ENCODE data around the gene IMPACT.

Gene IMPACT, protein sequence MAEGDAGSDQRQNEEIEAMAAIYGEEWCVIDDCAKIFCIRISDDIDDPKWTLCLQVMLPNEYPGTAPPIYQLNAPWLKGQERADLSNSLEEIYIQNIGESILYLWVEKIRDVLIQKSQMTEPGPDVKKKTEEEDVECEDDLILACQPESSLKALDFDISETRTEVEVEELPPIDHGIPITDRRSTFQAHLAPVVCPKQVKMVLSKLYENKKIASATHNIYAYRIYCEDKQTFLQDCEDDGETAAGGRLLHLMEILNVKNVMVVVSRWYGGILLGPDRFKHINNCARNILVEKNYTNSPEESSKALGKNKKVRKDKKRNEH

GRCh38 chr18:24426398-24427294, at the start of gene IMPACT:
TSS of gene IMPACT (plus strand) at chr18:24426670. CDS start at chr18:24426757, 87 bp downstream.
- H3K4me3 Mint-ChIP-seq: peak within 1 kb of the TSS; percentile 83
- H3K36me3 Mint-ChIP-seq (ENCODE audit: low read depth): peaks cover 37% of the 10 kb centered on the region
- DNase-seq: peak; percentile 91
- peaks cover 29% of the 10 kb centered on the region for H3K27me3 Mint-ChIP-seq
- H3K4me1 Mint-ChIP-seq (ENCODE audit: low read depth): peaks cover 27% of the 10 kb centered on the region
- peak within 1 kb of the TSS; percentile 93 for H3K27ac Mint-ChIP-seq
- H3K9me3 Mint-ChIP-seq: peaks cover 15% of the 10 kb centered on the region

DNA sequence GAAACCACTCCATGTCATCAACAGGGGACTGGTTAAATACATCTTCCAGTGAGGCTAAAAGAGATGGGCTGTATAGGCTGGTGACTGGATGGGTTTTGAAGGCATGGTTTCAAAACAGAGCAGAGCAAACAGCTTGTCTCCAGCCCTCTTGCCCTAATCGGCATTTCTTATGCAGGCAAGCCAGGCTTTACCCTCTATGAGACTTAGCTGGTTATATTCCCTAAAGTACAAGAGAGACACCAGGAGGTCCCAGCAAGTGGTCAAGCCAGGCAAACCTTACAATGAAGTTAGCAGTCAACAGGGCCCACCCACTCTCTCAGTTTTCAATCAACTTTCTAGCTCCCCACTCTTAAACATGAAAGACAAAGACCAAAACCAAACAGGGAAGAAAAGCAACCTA, 47.9 kb upstream of the IMPACT start:
- Mint-ChIP-seq H3K4me1 (ENCODE audit: low read depth) (peaks cover 12% of the 10 kb centered on the region), H3K27ac (no peak overlapping the region), H3K27me3 (no peaks in the 10 kb centered on the region), H3K36me3 (ENCODE audit: low read depth) (peaks cover 6% of the 10 kb centered on the region), H3K9me3 (no peaks in the 10 kb centered on the region), H3K4me3 (no peak overlapping the region)
- no peak for DNase-seq

- peaks cover 12% of the 10 kb centered on the region for H3K4me1 Mint-ChIP-seq (ENCODE audit: low read depth)
- peaks cover 5% of the 10 kb centered on the region for H3K36me3 Mint-ChIP-seq (ENCODE audit: low read depth)
- no peak for DNase-seq
- H3K27ac Mint-ChIP-seq: no peak overlapping the region
- H3K4me3 Mint-ChIP-seq: no peak overlapping the region
- H3K27me3 Mint-ChIP-seq: no peaks in the 10 kb centered on the region
- H3K9me3 Mint-ChIP-seq: no peaks in the 10 kb centered on the region
Measured at GRCh38 chr18:24380163-24380747, 46.2 kb upstream of the IMPACT start.

DNA sequence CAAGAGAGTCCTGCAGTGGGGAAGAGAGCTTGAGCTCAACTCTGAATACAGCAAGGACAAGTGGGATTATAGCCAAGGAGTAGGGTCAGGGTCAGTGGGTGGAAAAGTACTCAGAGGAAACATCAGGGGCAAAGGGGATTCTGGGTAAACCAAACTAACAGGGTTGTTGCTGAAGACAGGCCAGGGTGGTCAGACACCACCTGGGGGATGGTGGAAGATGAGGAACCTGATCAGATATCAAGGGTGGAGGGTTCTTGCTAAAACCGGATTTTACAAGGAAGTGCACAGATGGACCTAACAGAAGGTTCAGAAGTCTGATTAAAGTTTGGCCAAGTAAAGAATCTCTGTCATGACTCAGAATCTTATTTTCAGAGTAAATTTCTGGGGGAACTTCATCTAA, 45.3 kb upstream of the IMPACT start:
- Mint-ChIP-seq H3K4me1 (ENCODE audit: low read depth) (peaks cover 12% of the 10 kb centered on the region), H3K4me3 (no peak overlapping the region), H3K36me3 (ENCODE audit: low read depth) (no peaks in the 10 kb centered on the region), H3K9me3 (no peaks in the 10 kb centered on the region), H3K27me3 (no peaks in the 10 kb centered on the region), H3K27ac (peak overlapping the region; percentile 3)
- no peak for DNase-seq

- no peaks in the 10 kb centered on the region for H3K27me3 Mint-ChIP-seq
- H3K4me3 Mint-ChIP-seq: no peak overlapping the region
- H3K27ac Mint-ChIP-seq: no peak overlapping the region
- no peaks in the 10 kb centered on the region for H3K36me3 Mint-ChIP-seq (ENCODE audit: low read depth)
- no peaks in the 10 kb centered on the region for H3K4me1 Mint-ChIP-seq (ENCODE audit: low read depth)
- no peaks in the 10 kb centered on the region for H3K9me3 Mint-ChIP-seq
- no peak for DNase-seq
Measured at GRCh38 chr18:24386681-24387080, 39.8 kb upstream of the IMPACT start.

- Mint-ChIP-seq H3K9me3 (no peaks in the 10 kb centered on the region), H3K27me3 (no peaks in the 10 kb centered on the region)
Measured at GRCh38 chr18:24388957-24389356, 37.5 kb upstream of the IMPACT start.

DNA sequence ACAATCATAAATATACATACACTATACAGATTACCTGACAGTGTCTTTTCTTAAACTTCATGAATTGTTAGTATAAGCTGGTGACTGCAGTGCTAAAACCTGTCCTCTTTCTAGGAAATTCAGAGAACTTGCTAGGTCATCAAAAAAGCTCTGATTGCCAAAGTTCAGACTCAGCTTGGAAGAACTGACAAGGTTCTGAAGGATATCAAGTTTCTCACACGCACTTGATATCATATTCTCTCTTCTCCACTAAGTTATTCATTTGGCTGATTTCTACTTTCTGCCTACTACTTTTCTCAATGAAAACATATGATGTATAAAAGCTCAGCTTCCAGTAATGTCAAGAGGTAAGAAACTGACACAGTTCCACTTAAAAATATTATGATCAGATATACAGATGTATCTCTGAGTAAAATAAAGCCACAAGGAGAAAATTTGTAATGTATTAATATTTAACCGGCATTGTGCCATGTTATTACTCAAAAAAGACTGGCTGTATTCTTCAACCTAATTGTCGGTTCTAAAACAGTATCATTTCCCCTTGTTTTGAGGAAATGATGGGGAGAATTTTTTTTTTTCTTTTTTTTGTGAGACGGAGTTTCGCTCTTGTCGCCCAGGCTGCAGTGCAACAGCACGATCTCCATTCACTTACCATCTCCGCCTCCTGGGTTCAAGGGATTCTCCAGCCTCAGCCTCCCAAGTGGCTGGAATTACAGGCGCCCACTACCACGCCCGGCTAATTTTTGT, 31.2 kb upstream of the IMPACT start:
- Mint-ChIP-seq H3K36me3 (ENCODE audit: low read depth) (no peaks in the 10 kb centered on the region), H3K27ac (peak overlapping the region; percentile 22), H3K4me3 (no peak overlapping the region), H3K4me1 (ENCODE audit: low read depth) (peaks cover 28% of the 10 kb centered on the region), H3K9me3 (no peaks in the 10 kb centered on the region), H3K27me3 (peaks cover 27% of the 10 kb centered on the region)
- no peak for DNase-seq

More at GRCh38 chr18:24388957-24389356, 37.5 kb upstream of the IMPACT start:
- no peaks in the 10 kb centered on the region for H3K4me1 Mint-ChIP-seq (ENCODE audit: low read depth)
- H3K4me3 Mint-ChIP-seq: no peak overlapping the region
- H3K27ac Mint-ChIP-seq: no peak overlapping the region
- no peak for DNase-seq
- no peaks in the 10 kb centered on the region for H3K36me3 Mint-ChIP-seq (ENCODE audit: low read depth)

DNA sequence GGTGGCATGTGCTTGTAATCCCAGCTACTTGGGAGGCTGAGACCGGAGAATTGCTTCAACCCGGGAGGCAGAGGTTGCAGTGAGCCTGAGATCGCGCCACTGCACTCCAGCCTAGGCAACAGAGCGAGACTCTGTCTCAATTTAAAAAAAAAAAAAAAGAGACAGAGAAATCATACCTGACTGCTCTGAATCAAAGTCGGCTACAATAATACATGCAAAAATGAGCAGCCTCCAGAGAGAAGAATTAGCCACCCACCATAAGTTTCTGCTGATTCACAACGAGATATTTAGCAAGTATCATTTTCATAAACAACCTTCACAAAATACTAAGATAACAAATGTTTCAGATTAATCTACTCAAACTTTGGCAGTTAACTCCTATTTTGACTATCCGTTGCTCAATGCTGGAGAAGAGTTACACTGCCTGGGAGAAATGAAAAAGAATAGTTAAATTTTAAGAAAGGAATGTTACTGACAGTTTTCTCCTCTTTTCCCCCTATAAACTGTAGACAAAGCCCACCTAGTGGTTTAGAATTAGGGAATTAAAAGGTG, 30.3 kb upstream of the IMPACT start:
- no peak for DNase-seq
- H3K36me3 Mint-ChIP-seq (ENCODE audit: low read depth): no peaks in the 10 kb centered on the region
- H3K27ac Mint-ChIP-seq: no peak overlapping the region
- H3K27me3 Mint-ChIP-seq: peaks cover 34% of the 10 kb centered on the region
- H3K9me3 Mint-ChIP-seq: no peaks in the 10 kb centered on the region
- no peak overlapping the region for H3K4me3 Mint-ChIP-seq
- peaks cover 37% of the 10 kb centered on the region for H3K4me1 Mint-ChIP-seq (ENCODE audit: low read depth)

DNA sequence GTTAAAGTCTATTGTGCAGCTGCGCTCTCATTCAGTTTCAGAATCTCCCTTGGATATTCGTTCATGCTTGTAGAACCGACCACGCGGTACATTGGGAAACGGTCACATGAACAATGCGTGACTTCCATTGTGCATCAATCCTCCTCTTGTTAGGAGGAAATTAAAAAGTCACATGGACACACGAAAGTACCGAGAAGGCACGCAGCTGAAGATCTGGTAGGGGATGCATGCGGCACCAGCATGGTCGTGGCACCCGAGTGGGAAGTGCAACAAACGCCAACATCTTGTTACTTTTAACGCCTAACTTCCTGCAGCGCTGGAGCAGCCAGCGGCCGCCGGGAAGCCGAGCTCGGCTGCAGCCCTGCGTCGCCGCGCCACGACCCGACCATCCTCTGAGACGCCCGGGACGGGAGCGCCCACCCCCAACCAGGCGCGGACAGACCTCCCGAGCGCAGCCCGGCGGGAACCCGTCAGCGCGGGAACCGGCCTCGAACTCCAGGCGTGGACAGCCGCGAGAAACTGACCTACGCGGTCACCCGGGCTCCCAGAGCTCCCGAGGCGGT, 29.3 kb upstream of the IMPACT start:
- Mint-ChIP-seq H3K4me1 (ENCODE audit: low read depth) (peaks cover 38% of the 10 kb centered on the region), H3K27me3 (peaks cover 37% of the 10 kb centered on the region), H3K4me3 (peak overlapping the region; percentile 81), H3K27ac (peak overlapping the region; percentile 56), H3K36me3 (ENCODE audit: low read depth) (no peaks in the 10 kb centered on the region), H3K9me3 (no peaks in the 10 kb centered on the region)
- no peak for DNase-seq

DNA sequence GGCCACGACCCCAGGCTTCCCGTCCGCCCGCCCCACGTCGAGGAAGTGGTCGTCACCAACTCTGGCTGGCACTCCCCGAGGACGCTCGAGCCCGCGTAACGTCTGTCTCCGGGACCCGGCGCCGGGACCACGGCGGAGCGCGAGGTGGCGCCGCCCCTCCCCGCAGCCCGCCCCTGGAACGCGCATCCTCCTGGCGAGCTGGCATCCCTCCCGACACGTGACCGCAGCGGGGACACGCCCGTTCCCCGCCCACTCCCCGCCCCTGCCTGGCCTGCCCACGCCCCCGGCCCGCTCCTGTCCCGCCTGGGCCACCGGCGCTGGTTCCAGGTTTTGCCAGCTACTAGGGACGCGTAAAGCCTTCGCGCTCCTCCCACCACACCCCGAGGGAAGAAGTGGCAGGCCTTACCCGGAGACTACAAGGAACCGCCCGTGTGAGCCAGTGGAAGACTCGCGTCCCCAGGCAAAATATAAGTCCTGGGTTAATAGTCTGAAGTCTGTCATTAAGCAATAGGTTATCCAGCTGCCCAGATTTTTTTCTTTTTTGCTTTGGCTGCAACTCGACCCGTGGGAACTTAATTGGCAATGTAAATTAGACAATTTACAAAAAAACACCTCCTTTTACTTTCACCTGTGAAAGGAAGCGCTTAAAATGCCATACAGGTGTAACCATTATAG, 28.6 kb upstream of the IMPACT start, which contains the start of gene OSBPL1A:
Gene OSBPL1A, minus strand, starts transcription at position 131 of the 675 bp plus-strand sequence. CDS start 20,291 bp downstream, outside the sequence.
- peaks cover 38% of the 10 kb centered on the region for H3K4me1 Mint-ChIP-seq (ENCODE audit: low read depth)
- H3K27me3 Mint-ChIP-seq: peaks cover 43% of the 10 kb centered on the region
- H3K4me3 Mint-ChIP-seq: peak within 1 kb of the TSS; percentile 81
- no peaks in the 10 kb centered on the region for H3K9me3 Mint-ChIP-seq
- no peaks in the 10 kb centered on the region for H3K36me3 Mint-ChIP-seq (ENCODE audit: low read depth)
- H3K27ac Mint-ChIP-seq: peak within 1 kb of the TSS; percentile 56
- peak; percentile 87 for DNase-seq

DNA sequence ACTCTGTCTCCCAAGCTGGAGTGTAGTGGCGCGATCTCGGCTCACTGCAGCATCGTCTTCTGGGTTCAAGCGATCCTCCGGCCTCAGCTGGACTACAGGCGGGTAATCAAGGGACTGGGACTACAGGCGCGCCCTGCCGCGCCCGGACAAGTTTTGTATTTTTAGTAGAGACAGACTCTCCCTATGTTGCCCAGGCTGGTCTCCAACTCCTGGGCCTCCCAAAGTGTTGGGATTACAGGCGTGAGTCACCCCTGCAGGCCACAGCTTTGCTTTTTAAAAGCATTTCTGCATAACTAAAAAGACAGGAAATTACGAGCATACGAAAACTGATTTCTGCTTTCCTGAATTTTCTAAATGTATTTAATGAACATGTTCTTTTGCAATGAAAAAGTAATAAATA, 27.9 kb upstream of the IMPACT start:
- no peaks in the 10 kb centered on the region for H3K9me3 Mint-ChIP-seq
- H3K27ac Mint-ChIP-seq: no peak overlapping the region
- H3K4me3 Mint-ChIP-seq: peak overlapping the region; percentile 81
- H3K27me3 Mint-ChIP-seq: peaks cover 48% of the 10 kb centered on the region
- no peaks in the 10 kb centered on the region for H3K36me3 Mint-ChIP-seq (ENCODE audit: low read depth)
- peaks cover 38% of the 10 kb centered on the region for H3K4me1 Mint-ChIP-seq (ENCODE audit: low read depth)
- no peak for DNase-seq

- no peak for DNase-seq
- Mint-ChIP-seq H3K36me3 (ENCODE audit: low read depth) (no peaks in the 10 kb centered on the region), H3K9me3 (no peaks in the 10 kb centered on the region), H3K27ac (no peak overlapping the region), H3K27me3 (peaks cover 52% of the 10 kb centered on the region), H3K4me3 (no peak overlapping the region), H3K4me1 (ENCODE audit: low read depth) (peaks cover 27% of the 10 kb centered on the region)
Measured at GRCh38 chr18:24400587-24400986, 25.9 kb upstream of the IMPACT start.

- no peaks in the 10 kb centered on the region for H3K36me3 Mint-ChIP-seq (ENCODE audit: low read depth)
- no peak overlapping the region for H3K27ac Mint-ChIP-seq
- H3K27me3 Mint-ChIP-seq: peaks cover 61% of the 10 kb centered on the region
- no peak overlapping the region for H3K4me3 Mint-ChIP-seq
- H3K4me1 Mint-ChIP-seq (ENCODE audit: low read depth): peaks cover 17% of the 10 kb centered on the region
- H3K9me3 Mint-ChIP-seq: no peaks in the 10 kb centered on the region
- no peak for DNase-seq
Measured at GRCh38 chr18:24402209-24402785, 24.2 kb upstream of the IMPACT start.

Measured in activated T-cell treated with anti-CD3 and anti-CD28 coated beads, Interleukin-2, amount 50 U/mL, for 24 hours (primary cell).